ENCODE results near the gene LY6G6F. TPM values are rescaled to one million over a fixed set of nuclear protein-coding genes. Genes with fewer than 3 reads are reported as not detected.

Gene LY6G6F
- total RNA-seq, 4 donors from 2014 or later = not detected

DNA sequence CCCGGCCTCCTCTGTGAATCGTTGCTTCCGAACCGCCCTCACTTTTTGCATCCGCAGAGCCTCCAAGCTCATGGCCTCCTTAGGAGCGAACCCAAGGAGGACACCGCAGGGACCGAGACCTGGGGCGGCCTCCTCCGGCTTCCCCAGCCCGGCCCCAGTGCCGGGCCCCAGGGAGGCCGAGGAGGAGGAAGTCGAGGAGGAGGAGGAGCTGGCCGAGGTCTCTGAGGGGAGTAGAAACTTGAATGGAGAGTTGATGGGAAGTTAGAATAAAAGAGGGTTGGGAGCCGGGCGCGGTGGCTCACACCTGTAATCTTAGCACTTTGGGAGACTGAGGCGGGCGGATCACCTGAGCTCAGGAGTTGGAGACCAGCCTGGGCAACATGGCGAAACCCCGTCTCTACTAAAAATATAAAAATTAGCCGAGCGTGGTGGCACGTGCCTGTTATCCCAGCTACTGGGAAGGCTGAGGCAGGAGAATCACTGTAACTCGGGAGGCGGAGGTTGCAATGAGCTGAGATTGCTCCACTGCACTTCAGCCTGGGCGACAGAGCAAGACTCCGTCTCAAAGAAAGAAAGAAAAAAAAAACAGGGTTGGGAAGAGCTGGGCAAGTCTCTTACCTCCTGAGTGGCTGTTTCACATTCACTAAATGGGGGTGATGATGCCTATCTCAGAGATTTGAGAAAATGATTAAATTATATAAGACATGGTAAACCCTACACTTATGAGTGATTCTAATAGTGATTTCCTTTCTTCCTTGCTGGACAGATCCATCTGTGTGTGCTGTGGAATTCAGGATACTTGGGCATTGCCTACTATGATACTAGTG lies 33.9 kb downstream of the LY6G6F start:
- no peaks in the 10 kb centered on the region for H3K27me3 ChIP-seq
- peak overlapping the region in 3 of 4 donors; percentile 62 to 90 (median 71) for H3K27ac ChIP-seq
- peaks cover 3 to 37% (median 13%) of the 10 kb centered on the region in 3 donors for H3K4me1 ChIP-seq
- H3K9me3 ChIP-seq = no peaks in the 10 kb centered on the region
- 30 to 47% methylated on average over 2 to 11 of the region's 29 CpGs for WGBS, 2 donors (ENCODE audit: low coverage in 1 of 2)
- H3K4me3 ChIP-seq = peak overlapping the region; percentile 65 to 68
- no peak for ATAC-seq
- H3K36me3 ChIP-seq = no peaks in the 10 kb centered on the region
- TF ChIP-seq POLR2A (IDR thresholded peaks at IDR 0.05) = no peak
- TF ChIP-seq EP300 (IDR thresholded peaks at IDR 0.05) = no peak
- TF ChIP-seq, protein P1, sequence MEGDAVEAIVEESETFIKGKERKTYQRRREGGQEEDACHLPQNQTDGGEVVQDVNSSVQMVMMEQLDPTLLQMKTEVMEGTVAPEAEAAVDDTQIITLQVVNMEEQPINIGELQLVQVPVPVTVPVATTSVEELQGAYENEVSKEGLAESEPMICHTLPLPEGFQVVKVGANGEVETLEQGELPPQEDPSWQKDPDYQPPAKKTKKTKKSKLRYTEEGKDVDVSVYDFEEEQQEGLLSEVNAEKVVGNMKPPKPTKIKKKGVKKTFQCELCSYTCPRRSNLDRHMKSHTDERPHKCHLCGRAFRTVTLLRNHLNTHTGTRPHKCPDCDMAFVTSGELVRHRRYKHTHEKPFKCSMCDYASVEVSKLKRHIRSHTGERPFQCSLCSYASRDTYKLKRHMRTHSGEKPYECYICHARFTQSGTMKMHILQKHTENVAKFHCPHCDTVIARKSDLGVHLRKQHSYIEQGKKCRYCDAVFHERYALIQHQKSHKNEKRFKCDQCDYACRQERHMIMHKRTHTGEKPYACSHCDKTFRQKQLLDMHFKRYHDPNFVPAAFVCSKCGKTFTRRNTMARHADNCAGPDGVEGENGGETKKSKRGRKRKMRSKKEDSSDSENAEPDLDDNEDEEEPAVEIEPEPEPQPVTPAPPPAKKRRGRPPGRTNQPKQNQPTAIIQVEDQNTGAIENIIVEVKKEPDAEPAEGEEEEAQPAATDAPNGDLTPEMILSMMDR (IDR thresholded peaks at IDR 0.05) = no peak
- no peak for TF ChIP-seq POLR2AphosphoS5 (IDR thresholded peaks at IDR 0.05)

GRCh38 chr6:31741815-31742214 lies 35.1 kb downstream of the LY6G6F start:
- WGBS, 2 donors (ENCODE audit: low coverage in 1 of 2) = 80 to 88% methylated on average over 2 of the region's 2 CpGs

GRCh38 chr6:31742894-31743293 lies 36.2 kb downstream of the LY6G6F start:
- H3K27ac ChIP-seq = no peak overlapping the region
- no peaks in the 10 kb centered on the region for H3K27me3 ChIP-seq
- H3K9me3 ChIP-seq = no peaks in the 10 kb centered on the region
- TF ChIP-seq POLR2AphosphoS5 (IDR thresholded peaks at IDR 0.05) (no peak), EP300 (IDR thresholded peaks at IDR 0.05) (no peak), POLR2A (IDR thresholded peaks at IDR 0.05) (no peak)
- TF ChIP-seq, protein P1 (IDR thresholded peaks at IDR 0.05) = no peak
- H3K36me3 ChIP-seq = no peaks in the 10 kb centered on the region
- peaks cover 3 to 34% (median 8%) of the 10 kb centered on the region in 3 donors for H3K4me1 ChIP-seq
- no peak overlapping the region for H3K4me3 ChIP-seq
- ATAC-seq = no peak
- WGBS, 2 donors (ENCODE audit: low coverage in 1 of 2) = 72 to 82% methylated on average over 3 of the region's 3 CpGs

More at GRCh38 chr6:31741815-31742214, 35.1 kb downstream of the LY6G6F start:
- no peak overlapping the region for H3K27ac ChIP-seq
- peaks cover 3 to 35% (median 11%) of the 10 kb centered on the region in 3 donors for H3K4me1 ChIP-seq
- no peaks in the 10 kb centered on the region for H3K36me3 ChIP-seq
- ATAC-seq = no peak
- no peaks in the 10 kb centered on the region for H3K27me3 ChIP-seq
- H3K4me3 ChIP-seq = no peak overlapping the region
- TF ChIP-seq POLR2A (IDR thresholded peaks at IDR 0.05) = no peak
- no peak for TF ChIP-seq POLR2AphosphoS5 (IDR thresholded peaks at IDR 0.05)
- TF ChIP-seq, protein P1 (IDR thresholded peaks at IDR 0.05) = no peak
- no peak for TF ChIP-seq EP300 (IDR thresholded peaks at IDR 0.05)
- H3K9me3 ChIP-seq = no peaks in the 10 kb centered on the region

- H3K27me3 ChIP-seq = no peaks in the 10 kb centered on the region
- TF ChIP-seq EP300 (IDR thresholded peaks at IDR 0.05) (no peak), POLR2A (IDR thresholded peaks at IDR 0.05) (no peak), POLR2AphosphoS5 (IDR thresholded peaks at IDR 0.05) (no peak)
- TF ChIP-seq, protein P1 (IDR thresholded peaks at IDR 0.05) = no peak
- peaks cover under 1 to 20% (median 5%) of the 10 kb centered on the region in 3 donors for H3K4me1 ChIP-seq
- ATAC-seq = no peak
- no peaks in the 10 kb centered on the region for H3K36me3 ChIP-seq
- no peak overlapping the region for H3K27ac ChIP-seq
- no peak overlapping the region for H3K4me3 ChIP-seq
- 58 to 67% methylated on average over 1 of the region's 1 CpG for WGBS, 2 donors (ENCODE audit: low coverage in 1 of 2)
- H3K9me3 ChIP-seq = no peaks in the 10 kb centered on the region
Measured at GRCh38 chr6:31744422-31744821, 37.8 kb downstream of the LY6G6F start.
